ENCODE results near the gene TBCD. TPM values are rescaled to one million over a fixed set of nuclear protein-coding genes. Genes with fewer than 3 reads are reported as not detected.

The TBCD gene
- polyA plus RNA-seq, 1 donor from 2014 or later, result 67.2 TPM

GRCh38 chr17:82825540-82826124, 73.8 kb downstream of the TBCD start:
- Histone ChIP-seq H3K4me2 (ENCODE audit: low read length) (no peak overlapping the region), H3K9me3 (ENCODE audit: low read length) (no peaks in the 10 kb centered on the region), H3K4me3 (ENCODE audit: low read length) (no peak overlapping the region), H3K9me2 (ENCODE audit: insufficient read depth, low read length) (no peaks in the 10 kb centered on the region), H3F3A (ENCODE audit: insufficient read depth, low read length, poor library complexity, severe bottlenecking) (no peaks in the 10 kb centered on the region), H3K79me2 (replicated peaks; ENCODE audit: insufficient read depth, low read length) (no peaks in the 10 kb centered on the region), H4K20me1 (ENCODE audit: insufficient read depth) (no peaks in the 10 kb centered on the region), H3K36me3 (ENCODE audit: insufficient read depth, low read length) (no peaks in the 10 kb centered on the region), H3K27me3 (ENCODE audit: insufficient read depth, low read depth, low read length) (no peaks in the 10 kb centered on the region), H3K9ac (ENCODE audit: low read length) (no peak overlapping the region), H2AFZ (ENCODE audit: low read depth, low read length) (no peak overlapping the region), H3K27ac (ENCODE audit: low read length) (no peak overlapping the region)
- TF ChIP-seq EZH2 (IDR thresholded peaks at IDR 0.05; ENCODE audit: borderline replicate concordance, insufficient read depth, low read length, poor library complexity, severe bottlenecking), result no peak
- no peak for TF ChIP-seq MXI1 (conservative IDR thresholded peaks at IDR 0.05; ENCODE audit: poor library complexity, severe bottlenecking)
- no peak for TF ChIP-seq TAF1 (IDR thresholded peaks at IDR 0.05; ENCODE audit: low read depth)
- no peak for TF ChIP-seq CTCF (IDR thresholded peaks at IDR 0.05; ENCODE audit: poor library complexity, severe bottlenecking)
- TF ChIP-seq SMC3 (conservative IDR thresholded peaks at IDR 0.05; ENCODE audit: poor library complexity), result no peak

GRCh38 chr17:82826211-82826610, 74.3 kb downstream of the TBCD start:
- Histone ChIP-seq H2AFZ (ENCODE audit: low read depth, low read length) (no peak overlapping the region), H3K4me3 (ENCODE audit: low read length) (no peak overlapping the region), H4K20me1 (ENCODE audit: insufficient read depth) (no peaks in the 10 kb centered on the region), H3K27me3 (ENCODE audit: insufficient read depth, low read depth, low read length) (no peaks in the 10 kb centered on the region), H3K36me3 (ENCODE audit: insufficient read depth, low read length) (no peaks in the 10 kb centered on the region), H3K9ac (ENCODE audit: low read length) (no peak overlapping the region), H3K9me3 (ENCODE audit: low read length) (no peaks in the 10 kb centered on the region), H3F3A (ENCODE audit: insufficient read depth, low read length, poor library complexity, severe bottlenecking) (no peaks in the 10 kb centered on the region), H3K27ac (ENCODE audit: low read length) (no peak overlapping the region), H3K79me2 (replicated peaks; ENCODE audit: insufficient read depth, low read length) (no peaks in the 10 kb centered on the region), H3K4me2 (ENCODE audit: low read length) (no peak overlapping the region), H3K9me2 (ENCODE audit: insufficient read depth, low read length) (no peaks in the 10 kb centered on the region)
- TF ChIP-seq REST (IDR thresholded peaks at IDR 0.05; ENCODE audit: borderline replicate concordance) (no peak), MXI1 (conservative IDR thresholded peaks at IDR 0.05; ENCODE audit: poor library complexity, severe bottlenecking) (no peak), TAF1 (IDR thresholded peaks at IDR 0.05; ENCODE audit: low read depth) (no peak), SMC3 (conservative IDR thresholded peaks at IDR 0.05; ENCODE audit: poor library complexity) (no peak), CTCF (IDR thresholded peaks at IDR 0.05; ENCODE audit: poor library complexity, severe bottlenecking) (no peak), POLR2AphosphoS5 (IDR thresholded peaks at IDR 0.05) (no peak), EP300 (conservative IDR thresholded peaks at IDR 0.05; ENCODE audit: poor library complexity, severe bottlenecking) (no peak), EZH2 (IDR thresholded peaks at IDR 0.05; ENCODE audit: borderline replicate concordance, insufficient read depth, low read length, poor library complexity, severe bottlenecking) (no peak), RAD21 (conservative IDR thresholded peaks at IDR 0.05) (no peak)

Measured in neural cell (in vitro differentiated cells).